ENCODE measurements around the gene APOA5. TPM values are rescaled to one million over a fixed set of nuclear protein-coding genes. Genes with fewer than 3 reads are reported as not detected.

The APOA5 gene
- total and polyA plus RNA-seq, 2 of the 8 experiments (the other 6 are each of a cell fraction or from before 2014, with no cell fraction given) = 0.08 to 0.15 TPM

- FAIRE-seq (no peak), DNase-seq (ENCODE audit: low read depth in 1 of 2, low spot score in 2 of 2) (no peak)
- Histone ChIP-seq H2AFZ (ENCODE audit: low read length) (no peak within 1 kb of the TSS), H4K8ac (ENCODE audit: extremely low read depth, insufficient read depth, low read length) (peak within 1 kb of the TSS; percentile 59), H3K79me2 (ENCODE audit: control insufficient read depth in 1 of 2, insufficient read depth in 2 of 2, low read length in 2 of 2) (no peaks in the 10 kb centered on the region), H2BK12ac (ENCODE audit: low read depth, low read length) (no peak within 1 kb of the TSS), H2BK5ac (ENCODE audit: low read depth, low read length) (no peak within 1 kb of the TSS), H3K18ac (ENCODE audit: extremely low read depth, low read length) (no peak within 1 kb of the TSS), H2BK20ac (ENCODE audit: low read length) (no peak within 1 kb of the TSS), H3K9me3 (ENCODE audit: insufficient read depth in 2 of 2, low read depth in 1 of 2, low read length in 1 of 2) (no peaks in the 10 kb centered on the region; a peak in 1 of 4 replicates), H2BK120ac (replicated peaks; ENCODE audit: low read depth, low read length) (no peak within 1 kb of the TSS), H3K4ac (replicated peaks; ENCODE audit: insufficient read length, low read depth, low read length) (no peak within 1 kb of the TSS), H3K9ac (replicated peaks in 1 of 4; ENCODE audit: extremely low read depth in 1 of 4, low read depth in 3 of 4, low read length in 3 of 4) (no peak within 1 kb of the TSS), H3K14ac (ENCODE audit: insufficient read length) (no peak within 1 kb of the TSS), H3K56ac (replicated peaks; ENCODE audit: insufficient read length, low read depth, low read length) (no peak within 1 kb of the TSS), H4K20me1 (replicated peaks in 1 of 2; ENCODE audit: control insufficient read depth in 1 of 2, insufficient read depth in 2 of 2, low read length in 2 of 2) (no peaks in the 10 kb centered on the region), H2BK15ac (ENCODE audit: low read length) (no peak within 1 kb of the TSS), H3K4me1 (replicated peaks in 1 of 4; ENCODE audit: control insufficient read depth in 3 of 4, insufficient read depth in 4 of 4, low read length in 3 of 4) (peaks cover 0 to under 1% (median under 1%) of the 10 kb centered on the region in 4 experiments; a peak in 1 of 7 replicates), H3K36me3 (ENCODE audit: control insufficient read depth in 2 of 4, insufficient read depth in 4 of 4, low read length in 3 of 4) (no peaks in the 10 kb centered on the region), H3K4me3 (ENCODE audit: extremely low read depth in 1 of 4, insufficient read depth in 2 of 4, low read depth in 3 of 4, low read length in 4 of 4) (no peak within 1 kb of the TSS), H4K91ac (replicated peaks; ENCODE audit: insufficient read length, low read length) (no peak within 1 kb of the TSS), H3K23me2 (ENCODE audit: low read depth, low read length) (no peaks in the 10 kb centered on the region), H3K4me2 (ENCODE audit: insufficient read depth in 1 of 2, low read depth in 2 of 2, low read length in 2 of 2) (no peak within 1 kb of the TSS), H3K79me1 (ENCODE audit: low read depth, low read length) (no peaks in the 10 kb centered on the region), H2AK5ac (ENCODE audit: low read depth, low read length) (no peak within 1 kb of the TSS), H3K27me3 (replicated peaks in 1 of 4; ENCODE audit: control insufficient read depth in 3 of 4, extremely low read depth in 1 of 4, insufficient read depth in 3 of 4, low read length in 3 of 4) (no peaks in the 10 kb centered on the region; a peak in 1 of 7 replicates), H3K23ac (ENCODE audit: insufficient read length) (no peak within 1 kb of the TSS), H3K27ac (ENCODE audit: low read depth, low read length) (no peak within 1 kb of the TSS), H4K5ac (ENCODE audit: insufficient read length, low read depth, low read length) (no peak within 1 kb of the TSS)
- WGBS, 2 experiments (ENCODE audit: extremely low coverage in 1 of 2, insufficient coverage in 1 of 2, insufficient read length in 1 of 2, insufficient replicate concordance in 2 of 2, low coverage in 1 of 2, low lambda C conversion rate in 2 of 2, missing lambda C conversion rate in 1 of 2) = 85% methylated on average over 6 of the region's 9 CpGs; no CpG with 5 or more reads in 1 of the 2 experiments
- ChIA-PET CTCF (ENCODE audit: partially characterized antibody) (interaction anchor here (0.6 to 12.2 kb wide), 6 partner anchors 9 to 351 kb away, joined by 3 to 237 read pairs (median 3); partner anchors contain the start of genes APOA5 and ZPR1), POLR2A (ENCODE audit: partially characterized antibody) (interaction anchor here (0.7 to 1.1 kb wide), 3 partner anchors 9 to 56 kb away, joined by 3 read pairs; no protein-coding TSS in a partner anchor)
- no peak for TF ChIP-seq E2F6 (IDR thresholded peaks at IDR 0.05)
- no peak for TF ChIP-seq BACH1 (IDR thresholded peaks at IDR 0.05; ENCODE audit: low read length)
- TF ChIP-seq KDM4A (IDR thresholded peaks at IDR 0.05; ENCODE audit: low read depth, low read length, severe bottlenecking) = no peak
- TF ChIP-seq JUND (IDR thresholded peaks at IDR 0.05; ENCODE audit: low read length) = no peak
- TF ChIP-seq TBP (IDR thresholded peaks at IDR 0.05; ENCODE audit: low read depth, low read length) = no peak
- no peak for TF ChIP-seq JUN (IDR thresholded peaks at IDR 0.05; ENCODE audit: low read depth, low read length)
- no peak for TF ChIP-seq CEBPB (IDR thresholded peaks at IDR 0.05; ENCODE audit: low read depth, low read length)
- TF ChIP-seq, protein P1, sequence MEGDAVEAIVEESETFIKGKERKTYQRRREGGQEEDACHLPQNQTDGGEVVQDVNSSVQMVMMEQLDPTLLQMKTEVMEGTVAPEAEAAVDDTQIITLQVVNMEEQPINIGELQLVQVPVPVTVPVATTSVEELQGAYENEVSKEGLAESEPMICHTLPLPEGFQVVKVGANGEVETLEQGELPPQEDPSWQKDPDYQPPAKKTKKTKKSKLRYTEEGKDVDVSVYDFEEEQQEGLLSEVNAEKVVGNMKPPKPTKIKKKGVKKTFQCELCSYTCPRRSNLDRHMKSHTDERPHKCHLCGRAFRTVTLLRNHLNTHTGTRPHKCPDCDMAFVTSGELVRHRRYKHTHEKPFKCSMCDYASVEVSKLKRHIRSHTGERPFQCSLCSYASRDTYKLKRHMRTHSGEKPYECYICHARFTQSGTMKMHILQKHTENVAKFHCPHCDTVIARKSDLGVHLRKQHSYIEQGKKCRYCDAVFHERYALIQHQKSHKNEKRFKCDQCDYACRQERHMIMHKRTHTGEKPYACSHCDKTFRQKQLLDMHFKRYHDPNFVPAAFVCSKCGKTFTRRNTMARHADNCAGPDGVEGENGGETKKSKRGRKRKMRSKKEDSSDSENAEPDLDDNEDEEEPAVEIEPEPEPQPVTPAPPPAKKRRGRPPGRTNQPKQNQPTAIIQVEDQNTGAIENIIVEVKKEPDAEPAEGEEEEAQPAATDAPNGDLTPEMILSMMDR (IDR thresholded peaks at IDR 0.05; ENCODE audit: control extremely low read depth in 1 of 3, insufficient read depth in 1 of 3, low read depth in 1 of 3, low read length in 3 of 3) = no peak
- TF ChIP-seq CHD1 (IDR thresholded peaks at IDR 0.05; ENCODE audit: low read depth, low read length) = no peak
- no peak for TF ChIP-seq POLR2A (IDR thresholded peaks at IDR 0.05; ENCODE audit: control extremely low read depth in 1 of 2, low read depth in 2 of 2, low read length in 2 of 2)
- no peak for TF ChIP-seq RFX5 (IDR thresholded peaks at IDR 0.05; ENCODE audit: borderline replicate concordance, low read depth, low read length)
Observed at GRCh38 chr11:116829525-116830183, 38.0 kb upstream of the APOA5 start, which contains the start of gene APOC3. APOC3 (plus strand) TSS chr11:116829907; CDS start chr11:116830583, 676 bp downstream.

Data from H1 (cell line).